HFF-Myc (cell line): ENCODE measurements around the gene SLC4A11.
"Not testable (repeated sequence)": the region's sequence is repeated elsewhere in the genome, so short reads cannot be mapped to it uniquely, and the experiment has no call there.

Experiments used
- DNase-seq: peaks from one replicate; pipeline ENCODE4 v3.0.0-alpha.2; 2011; ENCODE audit warnings: low read depth; ENCODE audit errors: extremely low read depth
- H3K4me3 ChIP-seq: replicated peaks from 2 replicates; pipeline ENCODE4 v1.5.1; 2011; ENCODE audit warnings: low read depth, mild to moderate bottlenecking, control low read depth, low read length
- CTCF ChIP-seq: IDR thresholded peaks from 2 replicates; pipeline ENCODE4 v1.5.1; 2012; ENCODE audit warnings: mild to moderate bottlenecking, low read depth, low read length, control low read depth; ENCODE audit errors: missing control alignments

The SLC4A11 gene

GRCh38 chr20:3224681-3225421 is 14.1 kb downstream of the SLC4A11 start:
- DNase-seq: no peak
- TF ChIP-seq CTCF: no peak
- H3K4me3 ChIP-seq: no peak overlapping the region

GRCh38 chr20:3223994-3224680 is 14.9 kb downstream of the SLC4A11 start:
- DNase-seq: no peak
- H3K4me3 ChIP-seq: no peak overlapping the region
- no peak for TF ChIP-seq CTCF

- DNase-seq: no peak
- no peak for TF ChIP-seq CTCF
- no peak overlapping the region for H3K4me3 ChIP-seq
Measured at GRCh38 chr20:3223651-3223993, 15.4 kb downstream of the SLC4A11 start.

GRCh38 chr20:3222635-3223600 is 16.1 kb downstream of the SLC4A11 start:
- no peak overlapping the region for H3K4me3 ChIP-seq
- no peak for TF ChIP-seq CTCF
- no peak for DNase-seq

GRCh38 chr20:3221398-3222226 is 17.4 kb downstream of the SLC4A11 start:
- H3K4me3 ChIP-seq: no peak overlapping the region
- TF ChIP-seq CTCF: no peak
- DNase-seq: no peak

GRCh38 chr20:3218307-3218988 is 20.5 kb downstream of the SLC4A11 start:
- TF ChIP-seq CTCF: peak; percentile 92
- no peak overlapping the region for H3K4me3 ChIP-seq
- DNase-seq: no peak

- DNase-seq, H3K4me3 ChIP-seq: not testable (repeated sequence)
Measured at GRCh38 chr20:3215359-3215917, 23.6 kb downstream of the SLC4A11 start.
